SK-N-MC (cell line): ENCODE measurements around the gene FAM98C.
"Not testable (repeated sequence)": the region's sequence is repeated elsewhere in the genome, so short reads cannot be mapped to it uniquely, and the experiment has no call there.

Source experiments
- DNase-seq: peaks from one replicate; pipeline ENCODE4 v3.0.0-alpha.2; 2011; ENCODE audit warnings: low read depth, low spot score
- H3K27ac ChIP-seq: fragments of 200-600 bp; sonication (generic); 2 replicates; pipeline ENCODE4 v1.5.1; 2016; ENCODE audit warnings: mixed run types
- H3K36me3 ChIP-seq: fragments of 200-600 bp; sonication (generic); 2 replicates; pipeline ENCODE4 v1.6.1; 2017; ENCODE audit warnings: antibody characterized with exemption, low read length, mixed read lengths; ENCODE audit not compliant: insufficient read depth
- H3K4me3 ChIP-seq: fragments of 200-600 bp; sonication (generic); 2 replicates; pipeline ENCODE4 v1.5.1; 2016
- H3K9ac ChIP-seq: fragments of 200-600 bp; sonication (generic); 2 replicates; pipeline ENCODE4 v1.8.0; 2017; ENCODE audit warnings: mixed run types, mixed read lengths; ENCODE audit not compliant: insufficient read length
- H3K9me3 ChIP-seq: fragments of 200-600 bp; sonication (generic); 2 replicates; pipeline ENCODE4 v1.6.1; 2017; ENCODE audit warnings: low read depth, mild to moderate bottlenecking, antibody characterized with exemption, low read length, moderate library complexity, mixed read lengths
- EZH2 ChIP-seq: fragments of 200-600 bp; sonication (generic); IDR thresholded peaks from one replicate; pipeline ENCODE4 v1.6.1; 2017; ENCODE audit warnings: antibody characterized with exemption
- FOXP2 ChIP-seq: optimal IDR thresholded peaks from 2 replicates; pipeline ENCODE3; 2011; ENCODE audit warnings: mild to moderate bottlenecking, moderate library complexity; ENCODE audit not compliant: insufficient read depth; ENCODE audit errors: extremely low read length, control extremely low read depth
- POLR2AphosphoS5 ChIP-seq: IDR thresholded peaks from 2 replicates; pipeline ENCODE4 v1.6.1; 2012; ENCODE audit warnings: mild to moderate bottlenecking, low read depth, low read length, borderline replicate concordance

The FAM98C gene

GRCh38 chr19:38362076-38362945 lies 40.6 kb upstream of the FAM98C start:
- no peak for DNase-seq
- Histone ChIP-seq H3K4me3 (peak overlapping the region; percentile 77), H3K27ac (no peak overlapping the region), H3K9me3 (no peaks in the 10 kb centered on the region), H3K36me3 (no peaks in the 10 kb centered on the region), H3K9ac (no peak overlapping the region)
- TF ChIP-seq EZH2: no peak
- TF ChIP-seq POLR2AphosphoS5: no peak
- no peak for TF ChIP-seq FOXP2

GRCh38 chr19:38362946-38363688 lies 39.8 kb upstream of the FAM98C start:
- not testable (repeated sequence) for H3K27ac ChIP-seq, H3K36me3 ChIP-seq, H3K9ac ChIP-seq, H3K4me3 ChIP-seq, DNase-seq, H3K9me3 ChIP-seq

- no peak for DNase-seq
- Histone ChIP-seq H3K4me3 (no peak overlapping the region), H3K9me3 (no peaks in the 10 kb centered on the region), H3K36me3 (no peaks in the 10 kb centered on the region), H3K9ac (no peak overlapping the region), H3K27ac (no peak overlapping the region)
- no peak for TF ChIP-seq FOXP2
- no peak for TF ChIP-seq POLR2AphosphoS5
- TF ChIP-seq EZH2: no peak
Observed at GRCh38 chr19:38367041-38367440, 35.9 kb upstream of the FAM98C start.

DNA sequence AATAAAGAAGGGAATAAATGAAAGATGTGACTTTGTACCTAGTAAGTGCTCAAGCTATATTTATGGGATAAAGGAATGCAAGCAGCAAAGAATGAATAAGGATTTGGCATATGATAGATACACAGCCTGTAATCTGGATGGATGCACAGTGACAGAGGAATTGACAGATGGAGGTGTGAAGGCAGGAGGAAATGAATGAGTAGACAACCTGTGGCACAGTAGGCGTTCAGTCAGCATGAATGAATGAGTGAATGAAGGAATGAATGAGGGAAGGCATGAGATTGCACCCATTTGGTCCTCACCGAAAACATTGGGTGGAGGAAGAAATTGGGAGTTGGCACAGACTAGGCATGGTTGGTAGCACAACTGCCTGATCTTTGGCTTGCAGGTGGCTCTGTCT lies 33.3 kb upstream of the FAM98C start:
- Histone ChIP-seq H3K9ac (no peak overlapping the region), H3K9me3 (no peaks in the 10 kb centered on the region), H3K36me3 (no peaks in the 10 kb centered on the region), H3K27ac (no peak overlapping the region), H3K4me3 (no peak overlapping the region)
- TF ChIP-seq POLR2AphosphoS5 (no peak), EZH2 (no peak), FOXP2 (no peak)
- DNase-seq: no peak

GRCh38 chr19:38370299-38370698 lies 32.6 kb upstream of the FAM98C start:
- Histone ChIP-seq H3K36me3 (no peaks in the 10 kb centered on the region), H3K9me3 (no peaks in the 10 kb centered on the region), H3K4me3 (no peak overlapping the region), H3K9ac (no peak overlapping the region), H3K27ac (no peak overlapping the region)
- no peak for DNase-seq
- no peak for TF ChIP-seq FOXP2

GRCh38 chr19:38371081-38371480 lies 31.8 kb upstream of the FAM98C start:
- no peak overlapping the region for H3K27ac ChIP-seq
- H3K9ac ChIP-seq: no peak overlapping the region
- H3K36me3 ChIP-seq: 0 out of 2 replicates have a peak, but pooled peaks cover 1% of the 10 kb centered on the region
- TF ChIP-seq POLR2AphosphoS5 (no peak), FOXP2 (no peak), EZH2 (no peak)
- H3K9me3 ChIP-seq: no peaks in the 10 kb centered on the region
- no peak overlapping the region for H3K4me3 ChIP-seq
- DNase-seq: no peak

GRCh38 chr19:38373907-38374331 lies 29.0 kb upstream of the FAM98C start:
- DNase-seq: no peak
- H3K9me3 ChIP-seq: no peaks in the 10 kb centered on the region
- peak overlapping the region; percentile 98 for H3K4me3 ChIP-seq
- H3K36me3 ChIP-seq: peaks cover 14% of the 10 kb centered on the region
- TF ChIP-seq POLR2AphosphoS5 (no peak), EZH2 (no peak), FOXP2 (no peak)
- peak overlapping the region; percentile 51 for H3K9ac ChIP-seq
- H3K27ac ChIP-seq: peak overlapping the region; percentile 23; the same call in 1 of the 2 replicates

DNA sequence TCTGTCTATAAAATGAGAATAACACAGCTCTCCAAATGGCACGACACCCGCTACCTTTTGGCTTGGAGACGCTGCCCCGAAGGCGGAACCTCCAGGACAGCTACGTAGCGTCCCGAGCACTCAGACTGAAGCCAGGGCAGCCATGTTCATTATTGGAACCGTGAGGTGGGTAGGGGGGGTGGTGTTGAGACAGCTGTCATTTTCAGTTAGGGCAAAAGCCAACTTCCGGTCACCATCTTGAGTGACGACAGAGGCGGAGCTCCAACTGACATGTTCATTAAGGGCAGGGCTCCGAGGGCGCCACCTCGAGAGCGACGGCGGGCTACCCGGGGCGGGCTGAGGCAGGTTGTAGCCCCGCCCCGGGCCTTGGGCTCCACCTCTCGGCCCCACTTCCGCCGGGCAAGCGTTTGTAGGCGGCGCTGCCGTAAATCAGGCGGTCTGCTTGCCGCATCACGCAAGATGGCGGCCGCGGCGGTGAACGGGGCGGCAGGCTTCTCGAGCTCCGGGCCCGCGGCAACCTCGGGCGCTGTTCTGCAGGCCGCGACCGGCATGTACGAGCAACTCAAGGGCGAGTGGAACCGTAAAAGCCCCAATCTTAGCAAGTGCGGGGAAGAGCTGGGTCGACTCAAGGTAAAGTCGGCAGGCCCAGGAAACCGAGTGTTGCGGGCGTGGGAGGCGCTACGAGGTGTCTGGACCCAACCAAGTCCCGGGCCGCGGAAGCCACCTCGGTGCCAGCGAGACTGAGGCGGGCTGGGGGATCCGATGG lies 28.4 kb upstream of the FAM98C start, which contains the start of gene PSMD8:
PSMD8 (plus strand) TSS at position 240 of the 766 bp plus-strand sequence; CDS start at position 271, 31 bp downstream.
- Histone ChIP-seq H3K27ac (peak within 1 kb of the TSS; percentile 75), H3K9me3 (no peaks in the 10 kb centered on the region), H3K4me3 (peak within 1 kb of the TSS; percentile 98), H3K36me3 (peaks cover 20% of the 10 kb centered on the region), H3K9ac (peak within 1 kb of the TSS; percentile 94)
- DNase-seq: peak; percentile 57
- TF ChIP-seq FOXP2 (no peak), POLR2AphosphoS5 (peak; percentile 96), EZH2 (no peak)
